Natural killer cell (primary cell): ENCODE measurements around the gene PIK3AP1. TPM values are rescaled to one million over a fixed set of nuclear protein-coding genes. Genes with fewer than 3 reads are reported as not detected.
A peak's percentile ranks its signal among the peaks of the same experiment; 100 is the strongest.

Source experiments
- ATAC-seq, 3 donors: fragments of 150-1000 bp in 2 of 3; fragments of 200-7000 bp in 1 of 3; cut with Tn5 transposase; 1 replicate in 1 of 3; 2 replicates in 2 of 3; pipeline ENCODE4 v1.10.0; 2021; ENCODE audit warnings: mild to moderate bottlenecking in 2 of 3, moderate library complexity in 2 of 3
- DNase-seq, 2 donors: peaks; one replicate each; pipeline versions ENCODE4 v3.0.0 to v3.0.0-alpha.2; 2013 to 2021; ENCODE audit warnings: mixed read lengths in 1 of 2
- H3K27ac ChIP-seq: one replicate; pipeline ENCODE4 v1.5.1; 2013; ENCODE audit warnings: mild to moderate bottlenecking, low read length
- H3K27me3 ChIP-seq: one replicate; pipeline ENCODE4 v1.6.1; 2013; ENCODE audit warnings: low read length; ENCODE audit not compliant: control insufficient read depth, insufficient read depth
- H3K36me3 ChIP-seq: one replicate; pipeline ENCODE4 v1.6.1; 2013; ENCODE audit warnings: low read length; ENCODE audit not compliant: control insufficient read depth, insufficient read depth
- H3K4me1 ChIP-seq: one replicate; pipeline ENCODE4 v1.6.1; 2013; ENCODE audit warnings: low read length; ENCODE audit not compliant: control insufficient read depth, insufficient read depth
- H3K4me3 ChIP-seq: one replicate; pipeline ENCODE4 v1.5.1; 2013; ENCODE audit warnings: low read length
- H3K9me3 ChIP-seq: one replicate; pipeline ENCODE4 v1.6.1; 2013; ENCODE audit warnings: low read length; ENCODE audit not compliant: control insufficient read depth, insufficient read depth
- H3K27ac Mint-ChIP-seq, 2 donors: one replicate each; pipeline ENCODE4 v1.8.0; 2022; ENCODE audit warnings: mild to moderate bottlenecking in 2 of 2, mixed read lengths in 2 of 2, moderate library complexity in 1 of 2
- H3K27me3 Mint-ChIP-seq, 2 donors: one replicate each; pipeline ENCODE4 v1.8.0; 2022; ENCODE audit warnings: low read depth in 2 of 2, mixed read lengths in 2 of 2
- H3K36me3 Mint-ChIP-seq: one replicate; pipeline ENCODE4 v1.8.0; 2022; ENCODE audit warnings: mixed read lengths
- H3K4me1 Mint-ChIP-seq, 2 donors: one replicate each; pipeline ENCODE4 v1.8.0; 2022; ENCODE audit warnings: mixed read lengths in 2 of 2
- H3K4me3 Mint-ChIP-seq: one replicate; pipeline ENCODE4 v1.8.0; 2022; ENCODE audit warnings: mild to moderate bottlenecking, moderate library complexity, mixed read lengths
- H3K9me3 Mint-ChIP-seq, 2 donors: one replicate each; pipeline ENCODE4 v1.8.0; 2022; ENCODE audit warnings: mixed read lengths in 2 of 2
- WGBS: methylation state at CpG from one replicate; pipeline ENCODE4 v1.1.7; 2013; ENCODE audit warnings: missing lambda C conversion rate; ENCODE audit not compliant: insufficient coverage; 5-methylcytosine and 5-hydroxymethylcytosine counted together
- intact Hi-C: fragments of 100-400 bp; cut with micrococcal nuclease; formaldehyde crosslinking; loops from one replicate; pipeline ENCODE4 v1.14.2; 2022
- total RNA-seq, 4 donors: library from RNA; stranded (reverse); fragments of 120-200 nt in 1 of 4; gene quantifications; one replicate each; pipeline versions ENCODE4 v1.2.3 to v1.2.4, GENCODE V29; 2013 to 2022
- TF ChIP-seq, protein P1 (sequence below): fragments of 200-600 bp; IDR thresholded peaks from one replicate; pipeline ENCODE4 v1.8.0; 2022; ENCODE audit warnings: antibody characterized with exemption

PIK3AP1 gene
- total RNA-seq = 100 to 1,000 TPM in 1 of 3 donors, 10 to 100 TPM in 2; 95.3 to 137 (median 97.1) TPM
- 144 TPM for total RNA-seq (2013)

DNA sequence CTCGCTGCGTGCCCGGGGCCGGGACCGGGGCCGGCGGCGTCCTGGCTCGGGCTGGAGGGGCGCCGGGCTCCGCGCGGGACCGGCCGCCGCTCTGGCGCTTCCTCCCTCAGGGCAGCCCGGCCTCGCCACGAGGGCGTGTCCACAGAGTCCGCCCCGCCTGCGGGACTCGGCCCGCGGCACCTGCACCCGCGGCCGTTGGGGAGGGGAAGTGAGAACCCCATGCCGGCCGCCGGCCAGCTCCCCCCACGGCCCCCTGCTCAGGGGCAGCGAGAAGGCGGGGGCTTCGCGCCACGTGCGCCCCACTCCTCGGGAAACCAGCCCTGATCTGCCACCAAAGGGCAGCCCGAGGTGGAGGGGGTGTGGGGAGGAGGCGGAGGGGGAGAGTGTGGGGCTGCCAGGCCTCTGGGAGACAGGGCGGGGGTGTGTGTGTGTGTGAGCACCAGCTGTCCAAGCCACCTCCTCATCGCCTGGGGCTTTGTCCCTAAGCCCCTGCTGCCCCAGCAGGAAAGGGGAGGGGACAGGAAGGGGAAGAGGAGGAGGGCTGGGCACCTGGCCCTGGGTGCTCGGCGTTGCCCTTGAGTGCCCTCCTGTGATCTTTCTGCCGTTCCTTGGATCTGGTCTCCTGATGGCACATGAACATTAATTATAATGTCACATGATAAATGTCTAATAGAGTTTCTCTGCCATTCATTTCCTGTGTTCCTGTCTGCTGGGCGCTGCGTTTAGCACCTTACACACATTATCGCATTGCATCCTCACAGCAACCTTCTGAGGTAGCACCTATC, at the start of gene PIK3AP1:
TSS of gene PIK3AP1 (minus strand) at position 93 of the 785 bp plus-strand sequence. CDS start 120 bp downstream, outside the sequence.
- TF ChIP-seq, protein P1, sequence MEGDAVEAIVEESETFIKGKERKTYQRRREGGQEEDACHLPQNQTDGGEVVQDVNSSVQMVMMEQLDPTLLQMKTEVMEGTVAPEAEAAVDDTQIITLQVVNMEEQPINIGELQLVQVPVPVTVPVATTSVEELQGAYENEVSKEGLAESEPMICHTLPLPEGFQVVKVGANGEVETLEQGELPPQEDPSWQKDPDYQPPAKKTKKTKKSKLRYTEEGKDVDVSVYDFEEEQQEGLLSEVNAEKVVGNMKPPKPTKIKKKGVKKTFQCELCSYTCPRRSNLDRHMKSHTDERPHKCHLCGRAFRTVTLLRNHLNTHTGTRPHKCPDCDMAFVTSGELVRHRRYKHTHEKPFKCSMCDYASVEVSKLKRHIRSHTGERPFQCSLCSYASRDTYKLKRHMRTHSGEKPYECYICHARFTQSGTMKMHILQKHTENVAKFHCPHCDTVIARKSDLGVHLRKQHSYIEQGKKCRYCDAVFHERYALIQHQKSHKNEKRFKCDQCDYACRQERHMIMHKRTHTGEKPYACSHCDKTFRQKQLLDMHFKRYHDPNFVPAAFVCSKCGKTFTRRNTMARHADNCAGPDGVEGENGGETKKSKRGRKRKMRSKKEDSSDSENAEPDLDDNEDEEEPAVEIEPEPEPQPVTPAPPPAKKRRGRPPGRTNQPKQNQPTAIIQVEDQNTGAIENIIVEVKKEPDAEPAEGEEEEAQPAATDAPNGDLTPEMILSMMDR = no peak
- no peaks in the 10 kb centered on the region for H3K36me3 ChIP-seq
- WGBS = under 1% methylated on average over 52 of the region's 52 CpGs
- peak; percentile 62 to 81 (median 74) for ATAC-seq
- H3K9me3 Mint-ChIP-seq = no peaks in the 10 kb centered on the region
- peak within 1 kb of the TSS; percentile 73 for H3K4me3 ChIP-seq
- DNase-seq = peak; percentile 67 to 76
- intact Hi-C loops = loop anchor here (1.0 to 2.0 kb wide), 3 partner anchors 49 to 133 kb away; partner anchors contain the start of gene TM9SF3
- H3K9me3 ChIP-seq = no peaks in the 10 kb centered on the region
- peaks cover 44% of the 10 kb centered on the region for H3K4me1 ChIP-seq
- H3K4me1 Mint-ChIP-seq = peaks cover 58 to 59% of the 10 kb centered on the region in 2 donors
- peak within 1 kb of the TSS; percentile 97 for H3K27ac Mint-ChIP-seq
- peak within 1 kb of the TSS; percentile 99 for H3K4me3 Mint-ChIP-seq
- no peaks in the 10 kb centered on the region for H3K36me3 Mint-ChIP-seq
- no peaks in the 10 kb centered on the region for H3K27me3 ChIP-seq
- no peaks in the 10 kb centered on the region for H3K27me3 Mint-ChIP-seq
- peak within 1 kb of the TSS; percentile 89 for H3K27ac ChIP-seq

DNA sequence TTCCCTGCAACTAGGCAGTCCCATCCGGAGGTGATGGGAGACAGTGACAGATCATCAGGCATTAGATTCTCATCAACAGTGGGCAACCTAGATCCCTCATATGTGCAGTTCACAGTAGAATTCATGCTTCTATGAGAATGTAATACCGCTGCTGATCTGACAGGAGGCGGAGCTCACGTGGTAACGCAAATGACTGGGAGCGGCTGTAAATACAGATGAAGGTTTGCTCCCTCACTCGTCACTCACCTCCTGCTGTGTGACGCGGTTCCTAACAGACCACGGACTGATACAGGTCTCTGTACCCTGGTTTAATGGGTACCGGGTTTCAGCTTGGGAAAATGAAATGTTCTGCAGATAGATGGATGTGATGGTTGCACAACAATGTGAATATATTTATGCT, 47.8 kb upstream of the PIK3AP1 start:
- ATAC-seq (no peak), DNase-seq (no peak)
- Mint-ChIP-seq H3K36me3 (no peaks in the 10 kb centered on the region), H3K27ac (no peak overlapping the region), H3K4me3 (no peak overlapping the region), H3K4me1 (peaks cover 8 to 9% of the 10 kb centered on the region in 2 donors), H3K9me3 (no peaks in the 10 kb centered on the region), H3K27me3 (no peaks in the 10 kb centered on the region)
- TF ChIP-seq, protein P1 = no peak
- Histone ChIP-seq H3K4me3 (no peak overlapping the region), H3K36me3 (no peaks in the 10 kb centered on the region), H3K27ac (no peak overlapping the region), H3K9me3 (no peaks in the 10 kb centered on the region), H3K27me3 (no peaks in the 10 kb centered on the region), H3K4me1 (peaks cover 15% of the 10 kb centered on the region)
- intact Hi-C loops = no loop called here
- 97% methylated on average over 10 of the region's 11 CpGs for WGBS

GRCh38 chr10:96767611-96768010, 47.3 kb upstream of the PIK3AP1 start:
- Histone ChIP-seq H3K36me3 (no peaks in the 10 kb centered on the region), H3K4me3 (no peak overlapping the region), H3K9me3 (no peaks in the 10 kb centered on the region), H3K27ac (no peak overlapping the region), H3K27me3 (no peaks in the 10 kb centered on the region), H3K4me1 (peaks cover 15% of the 10 kb centered on the region)
- no peak overlapping the region for H3K4me3 Mint-ChIP-seq
- TF ChIP-seq, protein P1 = no peak
- no peak for DNase-seq
- H3K27me3 Mint-ChIP-seq = no peaks in the 10 kb centered on the region
- no peaks in the 10 kb centered on the region for H3K9me3 Mint-ChIP-seq
- no peak overlapping the region for H3K27ac Mint-ChIP-seq
- intact Hi-C loops = no loop called here
- 100% methylated on average over 2 of the region's 2 CpGs for WGBS
- ATAC-seq = no peak
- no peaks in the 10 kb centered on the region for H3K36me3 Mint-ChIP-seq
- H3K4me1 Mint-ChIP-seq = peaks cover 8 to 9% of the 10 kb centered on the region in 2 donors
